G401.6 (cell line): Measurements from ENCODE around the gene CBFA2T3.
"Not testable (repeated sequence)": the region's sequence is repeated elsewhere in the genome, so short reads cannot be mapped to it uniquely, and the experiment has no call there.

Experiments used
- FAIRE-seq: peaks from 2 replicates; lab custom pipeline; 2012; peaks lifted over from hg19 to GRCh38; lab: Jason Lieb, UNC

CBFA2T3 gene

GRCh38 chr16:88977018-88977811 lies at the start of gene CBFA2T3:
TSS of gene CBFA2T3 (minus strand) at chr16:88977207. CDS start at chr16:88976807, 400 bp downstream.
- FAIRE-seq: no peak

- FAIRE-seq: no peak
These were observed 49.2 kb upstream of the CBFA2T3 start for GRCh38 chr16:89026121-89026612.

- FAIRE-seq: no peak
These were observed 48.6 kb upstream of the CBFA2T3 start for GRCh38 chr16:89025636-89026035.

GRCh38 chr16:89024546-89025060 lies 47.6 kb upstream of the CBFA2T3 start:
- FAIRE-seq: no peak

GRCh38 chr16:89023621-89024511 lies 46.9 kb upstream of the CBFA2T3 start:
- FAIRE-seq: no peak

GRCh38 chr16:89023151-89023551 lies 46.1 kb upstream of the CBFA2T3 start:
- FAIRE-seq: no peak

GRCh38 chr16:89022051-89022836 lies 45.2 kb upstream of the CBFA2T3 start:
- FAIRE-seq: no peak

GRCh38 chr16:89020925-89021595 lies 44.1 kb upstream of the CBFA2T3 start:
- no peak for FAIRE-seq

GRCh38 chr16:89020068-89020924 lies 43.3 kb upstream of the CBFA2T3 start:
- FAIRE-seq: no peak

GRCh38 chr16:89019511-89019910 lies 42.5 kb upstream of the CBFA2T3 start:
- FAIRE-seq: no peak

GRCh38 chr16:89018282-89019158 lies 41.5 kb upstream of the CBFA2T3 start:
- no peak for FAIRE-seq

GRCh38 chr16:89017543-89018281 lies 40.7 kb upstream of the CBFA2T3 start:
- FAIRE-seq: no peak

- FAIRE-seq: not testable (repeated sequence)
These were observed 39.6 kb upstream of the CBFA2T3 start for GRCh38 chr16:89016561-89016960.

GRCh38 chr16:89015271-89015859 lies 38.4 kb upstream of the CBFA2T3 start:
- FAIRE-seq: no peak

- no peak for FAIRE-seq
These were observed 37.6 kb upstream of the CBFA2T3 start for GRCh38 chr16:89014403-89015230.

- FAIRE-seq: no peak
These were observed 36.8 kb upstream of the CBFA2T3 start for GRCh38 chr16:89013692-89014402.

GRCh38 chr16:89013111-89013510 lies 36.1 kb upstream of the CBFA2T3 start:
- FAIRE-seq: no peak
